MV-4-11 (cell line): ENCODE measurements around the gene IL5RA.

Experiments
- DNase-seq: peaks from one replicate; lab custom pipeline; 2025; lab: John Stamatoyannopoulos, UW

Gene IL5RA, protein sequence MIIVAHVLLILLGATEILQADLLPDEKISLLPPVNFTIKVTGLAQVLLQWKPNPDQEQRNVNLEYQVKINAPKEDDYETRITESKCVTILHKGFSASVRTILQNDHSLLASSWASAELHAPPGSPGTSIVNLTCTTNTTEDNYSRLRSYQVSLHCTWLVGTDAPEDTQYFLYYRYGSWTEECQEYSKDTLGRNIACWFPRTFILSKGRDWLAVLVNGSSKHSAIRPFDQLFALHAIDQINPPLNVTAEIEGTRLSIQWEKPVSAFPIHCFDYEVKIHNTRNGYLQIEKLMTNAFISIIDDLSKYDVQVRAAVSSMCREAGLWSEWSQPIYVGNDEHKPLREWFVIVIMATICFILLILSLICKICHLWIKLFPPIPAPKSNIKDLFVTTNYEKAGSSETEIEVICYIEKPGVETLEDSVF

DNA sequence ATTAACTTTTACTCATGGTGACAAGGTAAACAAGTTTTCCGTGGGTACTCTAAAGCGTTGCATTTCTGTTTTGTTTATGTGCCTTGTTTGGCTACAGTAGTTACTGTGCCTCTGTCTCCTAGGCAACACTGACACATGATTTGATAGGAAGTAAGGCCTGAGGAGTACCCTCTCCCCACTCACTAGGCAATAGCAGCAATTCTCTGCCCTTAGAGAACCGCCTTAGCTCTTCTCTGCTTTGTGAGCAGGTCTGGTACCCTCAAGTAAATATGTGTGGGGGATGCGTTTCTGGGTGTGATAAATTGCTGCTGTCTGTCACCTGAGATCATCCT lies at the start of gene IL5RA:
IL5RA (minus strand) TSS at position 76 of the 332 bp plus-strand sequence. CDS start 5,390 bp downstream, outside the sequence.
- no peak for DNase-seq

DNA sequence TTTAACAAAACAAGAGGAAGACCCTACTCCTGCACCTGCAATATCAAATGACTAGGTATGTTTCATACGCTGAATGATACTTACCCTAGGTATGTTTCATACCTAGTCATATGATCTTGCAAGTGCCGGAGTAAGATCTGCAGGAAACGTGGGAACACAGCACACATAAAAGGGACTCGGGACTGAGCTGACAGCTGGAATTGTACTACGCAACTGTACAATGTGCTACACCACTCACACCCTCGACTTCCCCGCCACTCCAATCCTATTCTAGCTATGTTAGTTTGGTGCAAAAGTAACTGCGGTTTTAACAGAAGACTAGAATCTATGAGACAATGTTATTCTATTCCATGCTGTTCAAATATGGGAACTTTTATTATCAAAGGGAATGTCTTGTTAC lies 47.3 kb upstream of the IL5RA start:
- DNase-seq: no peak

DNA sequence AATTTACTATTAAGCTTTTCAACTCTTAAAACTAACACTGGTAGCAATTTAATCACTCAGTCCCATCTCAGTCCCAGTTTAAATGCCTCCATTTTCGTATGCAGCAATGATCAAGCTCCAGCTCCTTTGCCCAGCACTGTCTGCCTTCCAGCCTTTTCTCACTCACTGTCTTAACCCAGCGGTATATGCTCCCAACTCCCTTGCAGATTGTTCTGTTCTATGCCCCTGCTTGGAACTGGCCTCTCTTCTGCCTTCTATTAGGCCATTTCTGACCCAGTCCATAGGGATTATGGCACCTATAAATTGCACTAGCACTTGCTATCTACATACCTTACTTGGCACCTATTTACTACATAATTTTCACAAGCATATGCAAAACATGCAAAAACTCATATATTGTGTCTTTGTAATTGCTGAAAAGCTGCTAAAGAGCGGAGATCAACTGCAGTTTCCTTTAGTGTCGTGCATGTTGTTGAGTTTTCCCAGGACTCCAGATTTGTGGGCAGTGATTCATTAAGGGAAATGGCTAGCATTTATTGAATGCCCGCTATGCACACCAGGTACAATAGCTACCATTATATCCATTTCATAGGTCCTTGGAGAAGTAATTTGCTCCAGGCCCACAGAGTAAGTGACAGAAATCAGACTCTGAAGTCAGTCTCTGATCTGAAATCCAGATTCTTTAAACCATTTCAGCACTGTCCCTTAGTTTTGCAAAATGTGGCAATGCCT lies 44.9 kb upstream of the IL5RA start:
- no peak for DNase-seq

DNA sequence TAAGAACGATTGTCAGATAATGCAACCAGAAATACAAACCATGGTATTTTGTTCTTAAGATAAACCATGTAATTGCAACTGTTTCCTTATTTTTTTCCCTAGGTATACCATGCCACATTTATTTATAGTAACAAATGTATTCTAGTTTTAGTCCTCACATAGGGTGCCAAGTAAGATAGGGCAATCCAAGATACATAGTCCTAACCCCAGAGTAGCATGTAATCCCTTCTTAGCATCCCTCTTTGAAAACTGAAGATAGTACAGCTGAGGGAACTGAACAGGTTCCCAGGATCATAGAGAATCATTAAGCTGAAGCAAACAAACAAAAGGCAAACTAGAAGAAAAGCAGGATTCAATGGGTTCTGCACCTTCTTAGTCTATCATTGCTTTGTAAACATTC lies 41.3 kb upstream of the IL5RA start:
- DNase-seq: no peak

DNA sequence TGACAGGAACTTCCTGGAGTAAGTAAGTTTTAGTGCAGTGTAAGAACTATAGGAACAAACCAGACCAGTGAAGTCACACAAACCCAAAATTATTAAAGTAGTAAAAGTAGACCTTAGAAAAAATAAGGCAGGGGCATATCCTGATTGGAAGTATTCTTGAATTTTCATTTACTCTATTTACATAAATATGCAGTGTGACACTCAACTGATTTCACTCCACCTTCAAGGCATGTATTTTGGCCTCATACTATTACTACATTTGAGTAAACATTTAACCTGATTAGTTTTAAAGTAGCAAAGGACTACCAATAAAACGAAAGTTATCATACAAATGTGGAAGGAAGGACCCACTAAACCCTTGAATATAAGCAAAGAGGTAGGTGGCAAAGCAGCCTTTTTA lies 39.4 kb upstream of the IL5RA start:
- DNase-seq: no peak

DNA sequence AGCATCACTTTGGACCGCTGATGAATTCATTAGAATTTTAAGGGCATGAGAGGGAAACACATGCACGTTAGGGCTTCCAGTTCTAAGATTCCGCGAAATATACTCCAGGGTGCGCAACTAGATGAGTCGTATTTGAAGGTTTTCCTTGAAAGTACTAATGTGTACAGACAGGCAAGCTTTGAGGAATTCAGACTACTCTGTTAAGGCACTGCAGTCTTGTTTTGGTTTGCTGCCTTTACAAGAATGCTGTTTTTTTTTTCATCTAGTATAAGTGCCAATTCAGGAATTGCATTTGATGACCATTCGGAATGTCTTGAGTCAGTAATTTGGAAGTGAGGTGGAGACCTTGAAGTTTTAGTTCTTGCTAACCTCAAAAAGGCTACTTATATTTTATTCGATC lies 35.7 kb upstream of the IL5RA start:
- DNase-seq: no peak

DNA sequence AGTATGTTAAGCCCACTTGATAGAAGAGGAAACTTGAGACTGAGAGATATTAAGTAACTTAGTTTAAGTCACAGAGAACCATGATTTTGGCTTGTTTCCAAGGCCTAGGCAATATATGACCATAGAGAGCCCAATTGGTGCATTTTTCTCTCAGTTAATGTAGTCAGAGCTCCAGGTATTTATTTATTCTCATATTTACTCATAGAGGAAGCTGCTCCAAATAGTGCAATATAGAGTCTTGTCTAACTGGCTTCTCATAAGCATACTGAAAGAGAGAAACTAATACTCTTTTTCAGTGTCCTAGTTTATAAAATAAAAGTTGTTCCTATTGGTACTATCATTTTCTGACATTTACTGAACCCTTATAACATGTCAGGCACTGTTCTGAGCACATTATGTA lies 31.8 kb upstream of the IL5RA start:
- no peak for DNase-seq

DNA sequence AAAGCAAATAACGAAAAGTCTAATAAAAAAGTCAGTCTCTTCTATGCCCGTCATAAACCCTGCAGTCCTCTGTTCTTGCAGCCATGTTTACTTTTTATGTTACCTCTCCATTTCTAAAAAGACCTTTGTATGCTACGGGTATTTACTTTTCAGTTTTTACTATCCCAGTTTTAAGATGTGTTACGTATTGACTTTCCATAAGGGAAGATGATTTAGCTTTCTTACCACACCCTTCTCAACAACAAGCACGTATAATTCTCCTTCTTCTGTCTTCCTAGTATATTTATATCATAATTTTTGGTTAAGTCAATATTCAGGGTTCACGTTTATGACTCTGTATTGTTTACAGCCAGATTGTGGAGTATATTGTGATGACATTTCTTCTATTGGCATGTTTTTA lies 27.4 kb upstream of the IL5RA start:
- no peak for DNase-seq

DNA sequence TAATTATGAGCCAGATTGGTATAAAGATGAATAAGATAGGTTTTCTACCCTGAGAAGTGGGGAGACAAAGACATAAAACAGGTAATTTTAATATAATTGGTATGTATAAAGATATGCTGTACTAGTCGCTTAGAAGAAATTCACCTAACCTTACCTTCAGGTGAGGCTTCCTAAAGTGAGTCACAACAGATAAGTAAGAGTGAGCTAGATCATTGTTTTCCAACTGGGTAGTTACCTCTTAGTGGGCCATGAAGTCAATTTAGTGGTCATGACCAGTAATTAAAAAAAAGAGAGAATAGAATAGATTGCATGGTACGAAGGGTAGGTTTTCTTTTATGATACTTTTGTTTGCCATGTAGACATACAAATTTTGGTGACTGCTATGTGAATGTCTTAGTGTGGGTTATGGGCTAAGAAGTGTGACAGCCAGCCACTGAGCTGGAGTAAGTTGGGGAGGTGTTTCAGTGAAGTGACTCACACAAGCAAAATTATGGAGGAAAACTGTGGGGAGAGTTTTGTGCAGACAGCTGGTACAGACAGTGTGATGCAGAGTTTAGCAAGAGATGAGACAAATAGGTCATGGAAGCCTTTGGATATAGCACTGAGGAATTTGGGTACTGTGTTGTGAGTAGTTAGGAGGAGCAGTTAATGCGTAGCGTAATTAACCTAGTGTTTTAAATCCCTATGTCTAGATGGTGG lies 24.7 kb upstream of the IL5RA start:
- DNase-seq: no peak

DNA sequence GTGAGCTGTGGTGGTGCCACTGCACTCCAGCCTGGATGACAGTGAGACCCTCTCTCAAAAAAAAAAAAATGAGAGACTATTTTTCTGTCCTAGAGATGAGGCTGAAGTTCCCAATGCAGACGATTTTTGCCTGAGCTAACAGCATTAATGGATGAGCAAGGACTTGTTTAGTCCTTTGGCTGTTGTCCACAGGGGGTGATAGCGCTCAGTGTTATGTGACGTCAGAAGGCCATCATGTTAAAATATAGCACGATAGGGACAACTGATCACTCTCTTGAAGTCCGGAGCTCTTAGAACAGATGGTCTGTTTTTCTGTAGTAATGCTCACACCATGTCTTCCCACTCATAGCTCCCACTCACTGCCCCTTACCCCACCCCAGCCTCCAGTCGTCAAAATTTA lies 23.3 kb upstream of the IL5RA start:
- DNase-seq: no peak

DNA sequence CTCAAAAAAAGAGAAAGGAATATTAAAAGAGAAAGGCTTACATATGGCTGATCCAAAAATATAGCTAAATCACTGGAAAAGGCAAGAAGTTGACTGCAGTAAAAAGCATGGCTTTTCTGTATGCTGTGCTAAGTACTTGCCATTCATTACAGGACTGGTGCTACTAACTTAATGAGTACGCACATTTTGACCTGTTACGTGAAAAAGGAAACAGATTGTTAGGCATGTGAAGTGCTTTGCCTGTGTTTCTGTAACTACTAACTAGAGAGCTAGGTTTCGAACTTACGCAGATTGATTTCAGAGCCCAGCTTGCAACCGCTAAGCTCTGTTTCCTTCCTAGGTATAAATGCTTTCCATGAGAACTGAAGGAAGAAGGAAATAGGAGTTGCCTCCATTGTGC lies 19.4 kb upstream of the IL5RA start:
- no peak for DNase-seq

DNA sequence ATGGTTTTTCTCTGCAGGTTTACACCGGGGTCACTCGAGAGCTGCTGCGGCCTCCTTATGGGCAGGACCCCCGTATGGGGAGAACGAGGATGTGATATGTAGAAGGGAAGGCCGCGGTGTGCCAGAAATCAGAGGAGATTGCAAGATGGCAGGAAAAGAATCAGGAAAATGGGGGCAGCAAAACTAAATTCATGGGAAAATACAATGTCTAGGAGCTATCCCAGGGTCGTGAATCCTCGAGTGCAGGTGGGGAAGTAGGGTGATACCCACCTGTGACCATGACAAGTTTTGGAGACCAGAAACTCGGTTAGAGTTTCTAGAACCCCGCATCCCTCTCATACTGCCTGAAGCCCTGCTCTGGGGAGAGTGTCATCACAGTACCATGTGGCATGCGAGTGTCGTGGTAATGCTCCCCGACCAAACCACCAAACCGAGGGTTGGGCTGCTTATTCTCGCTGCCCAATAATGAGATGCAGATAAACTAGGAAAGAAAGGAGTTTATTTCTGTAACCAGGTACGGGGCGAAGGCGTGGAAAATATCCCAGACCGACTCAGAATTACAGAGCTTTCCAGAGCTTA lies 17.3 kb upstream of the IL5RA start:
- DNase-seq: no peak

DNA sequence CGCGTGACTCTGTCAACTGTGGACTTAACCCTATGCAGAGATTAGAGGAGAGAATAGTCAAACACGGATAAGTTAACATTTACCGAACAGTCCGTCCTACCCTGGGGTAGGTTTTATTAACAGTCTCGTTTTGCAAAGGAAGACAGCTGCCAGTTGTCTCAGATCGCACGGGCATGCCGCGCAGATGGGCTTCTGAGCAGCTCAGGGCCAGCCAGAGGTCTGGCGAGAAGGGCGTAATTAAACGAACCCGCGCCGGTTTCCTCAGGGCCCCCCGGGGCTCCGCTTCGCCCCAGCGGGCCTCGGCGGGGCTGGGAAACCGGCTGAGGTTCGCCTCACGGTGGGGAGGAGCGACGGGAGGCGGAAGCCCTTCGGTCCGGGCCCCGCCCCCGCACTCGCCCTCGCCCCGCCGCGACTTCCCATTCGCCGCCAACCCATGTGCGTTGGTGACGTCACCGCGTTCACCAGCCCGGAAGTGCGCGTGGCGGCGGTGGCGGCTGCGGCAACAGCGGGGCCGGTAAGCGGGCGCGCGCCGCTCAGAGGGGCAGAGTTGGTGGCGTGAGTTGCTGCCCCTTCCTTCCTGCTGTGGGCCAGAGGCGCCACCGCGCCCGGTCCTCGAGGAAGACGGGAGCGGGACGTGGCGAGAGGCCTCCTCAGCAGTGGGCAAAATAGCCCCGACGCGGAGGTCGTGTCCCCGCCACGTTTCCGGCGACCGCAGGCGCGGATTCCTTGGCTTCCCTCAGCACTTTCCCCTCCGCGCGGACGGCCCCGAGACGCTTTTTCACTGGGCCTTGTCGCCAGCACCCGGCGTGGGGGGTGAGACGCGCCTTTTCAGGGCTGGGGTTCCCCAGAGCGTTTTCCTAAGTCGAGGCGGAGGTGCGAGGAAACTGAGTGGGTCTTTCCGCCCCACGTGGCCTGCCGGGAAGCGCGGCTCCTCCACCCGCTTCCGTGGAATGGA lies 16.6 kb upstream of the IL5RA start, which contains the start of gene TRNT1:
TRNT1 (plus strand) TSS at position 464 of the 955 bp plus-strand sequence. CDS start 2,101 bp downstream, outside the sequence.
- peak; percentile 83 for DNase-seq

DNA sequence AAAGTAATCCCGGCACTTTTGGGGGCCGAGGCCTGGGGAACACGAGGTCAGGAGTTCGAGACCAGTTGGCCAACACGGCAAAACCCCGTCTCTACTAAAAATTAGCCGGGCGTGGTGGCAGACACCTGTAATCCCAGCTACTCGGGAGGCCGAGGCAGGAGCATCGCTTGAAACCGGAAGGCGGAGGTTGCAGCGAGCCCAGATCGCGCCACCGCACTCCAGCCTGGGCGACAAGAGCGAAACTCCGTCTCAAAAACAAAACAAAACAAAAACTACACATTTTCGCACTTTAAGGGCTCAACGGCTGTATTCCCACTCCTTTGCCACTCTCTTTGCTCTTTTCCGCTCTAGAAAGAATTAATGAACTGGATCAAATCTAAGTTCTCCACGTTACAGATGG lies 15.8 kb upstream of the IL5RA start:
- no peak for DNase-seq

DNA sequence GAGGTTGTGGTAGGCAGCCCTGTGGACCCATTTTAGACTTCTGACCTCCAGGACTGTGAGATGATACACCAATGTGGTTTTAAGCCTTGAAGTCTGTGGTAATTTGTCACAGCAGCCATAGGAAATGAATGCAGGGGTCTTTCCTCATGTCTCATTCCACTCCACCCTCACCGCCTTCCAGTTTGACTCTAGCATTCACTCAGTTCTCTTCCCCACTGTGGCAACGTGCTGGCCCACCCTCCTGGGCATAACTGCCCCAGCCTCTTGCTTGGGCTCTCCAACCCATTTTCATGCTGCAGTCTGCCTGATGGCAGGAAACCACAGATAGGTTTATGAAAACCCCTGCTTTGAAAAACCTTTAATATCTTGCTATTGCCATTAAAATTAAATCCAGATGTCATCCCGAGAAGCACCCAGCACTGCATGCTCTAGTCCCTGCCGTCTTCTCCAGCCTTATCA lies 9.2 kb upstream of the IL5RA start:
- DNase-seq: no peak

DNA sequence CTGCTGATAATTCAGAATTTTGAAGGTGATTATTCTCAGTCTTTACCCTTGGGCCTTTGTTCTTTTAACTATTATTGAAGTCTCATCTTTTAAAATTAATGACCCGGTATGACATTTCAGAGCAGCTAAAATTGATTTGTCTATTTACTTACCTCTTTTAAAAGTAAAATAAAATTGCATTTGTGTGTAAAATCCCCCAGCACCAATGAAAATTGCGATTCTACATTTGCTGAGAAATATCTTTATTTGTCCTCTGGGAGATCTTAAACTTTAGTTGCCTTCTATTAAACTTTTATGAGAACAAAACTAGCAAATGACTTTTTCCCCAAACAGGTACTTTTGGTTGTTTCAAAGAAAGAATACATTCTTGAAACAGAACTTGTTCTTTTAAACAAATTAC lies 7.5 kb upstream of the IL5RA start:
- DNase-seq: no peak

DNA sequence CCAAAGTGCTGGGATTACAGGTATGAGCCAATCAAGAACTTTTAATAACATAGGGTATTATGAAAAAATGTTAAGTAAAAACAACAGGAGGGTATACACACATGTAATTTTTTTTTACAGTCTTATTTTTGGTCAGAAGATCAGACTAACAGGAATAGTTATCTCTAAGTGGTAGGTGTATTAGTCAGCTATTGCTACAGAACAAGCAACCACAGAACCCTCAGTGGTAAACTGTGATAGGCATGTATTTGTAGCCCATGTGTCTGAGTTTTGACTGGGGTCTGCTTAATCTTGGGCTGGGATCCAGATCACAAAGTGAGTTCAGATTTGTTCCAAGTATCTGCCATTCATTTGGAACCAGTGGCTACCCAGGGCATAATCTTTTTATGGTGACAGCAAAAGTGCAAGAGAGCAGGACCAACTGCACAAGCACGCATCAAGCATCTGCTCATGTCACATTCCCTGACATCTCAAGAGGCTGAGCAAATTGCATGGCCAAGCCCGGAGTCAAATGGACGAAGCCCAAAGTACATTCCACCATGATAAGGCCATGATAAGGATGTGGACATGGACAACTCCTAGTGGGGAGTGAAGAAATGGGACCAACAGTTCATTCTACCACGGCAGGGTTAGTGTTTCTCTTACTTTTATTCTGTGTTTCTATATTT lies 3.0 kb upstream of the IL5RA start:
- no peak for DNase-seq

DNA sequence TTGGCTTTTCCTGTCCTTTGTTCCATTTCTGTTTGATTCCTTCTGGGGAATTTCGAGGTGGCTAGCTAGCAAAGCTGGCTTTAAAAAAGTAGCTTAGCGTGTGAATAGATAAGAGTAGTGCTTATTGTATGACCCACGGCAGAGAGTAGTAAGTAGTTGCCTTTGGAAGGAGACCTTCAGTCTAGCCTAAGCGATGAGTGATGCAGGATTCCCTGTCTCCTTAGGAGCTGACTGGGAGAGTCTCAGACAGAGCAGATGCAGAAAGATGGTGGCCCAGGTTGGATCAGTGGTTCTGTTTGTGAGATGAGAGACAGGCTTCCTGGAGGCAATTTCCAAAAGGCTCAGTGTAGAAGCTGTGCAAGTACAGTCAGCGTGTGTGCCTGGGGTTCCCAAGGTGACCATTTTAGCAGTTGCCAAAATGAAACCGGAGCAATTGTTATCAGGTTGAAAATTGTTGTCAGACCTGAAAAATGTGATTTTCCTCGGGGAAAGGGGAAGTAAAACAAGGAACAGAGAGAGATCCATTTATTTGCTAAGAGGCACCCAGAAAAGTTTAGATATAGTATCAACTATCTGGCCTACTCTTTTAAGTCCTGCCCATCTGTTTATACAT lies 681 bp upstream of the IL5RA start:
- DNase-seq: peak; percentile 64

DNA sequence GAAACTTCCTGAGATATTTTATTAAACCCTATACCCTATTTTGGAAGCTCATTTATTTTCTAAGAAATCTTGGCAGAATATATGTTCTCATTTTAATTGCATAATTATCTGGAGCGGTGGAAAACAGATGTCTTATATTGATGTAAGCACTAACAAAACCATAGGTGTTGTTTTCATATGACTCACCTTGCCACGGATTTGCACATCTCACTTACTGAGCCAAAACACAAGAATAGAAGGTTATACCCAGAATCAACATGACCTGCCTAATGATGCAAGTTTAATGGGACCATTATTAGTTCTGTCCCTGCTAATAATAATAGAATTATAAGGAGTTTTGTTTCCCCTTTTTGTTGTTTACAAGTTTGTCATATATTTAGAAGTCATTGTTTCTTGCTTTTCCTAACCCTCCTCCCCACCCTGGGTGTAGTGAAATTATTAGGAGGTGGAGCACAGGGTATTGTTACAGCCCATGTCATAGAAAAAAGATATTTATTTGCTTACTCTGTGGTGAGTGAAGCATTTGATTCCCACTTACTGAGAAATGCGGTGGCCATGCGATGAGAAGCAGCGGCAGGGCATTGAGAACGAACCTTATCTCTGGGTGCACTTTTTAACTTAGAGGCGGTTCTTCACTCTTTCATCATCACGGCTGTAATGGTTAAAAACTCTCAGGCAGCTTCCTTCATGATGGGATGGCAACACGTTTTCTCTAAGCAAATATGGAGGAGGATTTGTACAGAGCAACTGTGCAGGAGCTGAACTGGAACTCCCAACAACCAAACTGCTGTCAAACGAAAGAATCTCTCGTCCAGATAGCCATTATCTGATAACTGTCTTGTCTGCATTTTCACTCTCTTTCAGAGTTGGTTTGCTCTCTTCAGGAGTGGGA lies 521 bp downstream of the IL5RA start:
- DNase-seq: no peak
